K562 (cell line): ENCODE results near the gene INSIG1. TPM values are rescaled to one million over a fixed set of nuclear protein-coding genes. Genes with fewer than 3 reads are reported as not detected.

Experiments used
- BRD9 ChIP-seq: fragments of 450-650 bp; IDR thresholded peaks from 2 replicates; pipeline ENCODE4 v1.6.1; 2018; ENCODE audit warnings: low read depth; ENCODE audit not compliant: partially characterized antibody
- CHD4 ChIP-seq: fragments of 200-600 bp; sonication (generic); IDR thresholded peaks from 3 replicates; pipeline ENCODE4 v1.6.1; 2012; ENCODE audit warnings: low read depth, mild to moderate bottlenecking, mixed read lengths, low read length, inconsistent platforms; ENCODE audit not compliant: insufficient read depth, insufficient replicate concordance, poor library complexity, severe bottlenecking
- CXXC5 ChIP-seq: fragments of 250-450 bp; sonication (Bioruptor Pico); IDR thresholded peaks from 2 replicates; pipeline ENCODE4 v1.8.0; 2022; ENCODE audit warnings: inconsistent platforms, mild to moderate bottlenecking, moderate library complexity
- MECOM ChIP-seq: fragments of 250-450 bp; sonication (Bioruptor Pico); IDR thresholded peaks from 2 replicates; pipeline ENCODE4 v1.8.0; 2022; ENCODE audit warnings: inconsistent platforms
- NELFE ChIP-seq: IDR thresholded peaks from 2 replicates; pipeline ENCODE4 v1.6.1; 2011; ENCODE audit warnings: mild to moderate bottlenecking; ENCODE audit not compliant: insufficient read depth, insufficient read length
- NFATC3 ChIP-seq: fragments of 450-650 bp; IDR thresholded peaks from 2 replicates; pipeline ENCODE4 v1.6.1; 2017; ENCODE audit warnings: mild to moderate bottlenecking
- NFXL1 ChIP-seq: fragments of 450-650 bp; formaldehyde crosslinking; IDR thresholded peaks from 2 replicates; pipeline ENCODE4 v1.4.0; 2021; ENCODE audit warnings: mild to moderate bottlenecking
- NR4A1 ChIP-seq, 2 experiments: fragments of 250-450 bp in 1 of 2; fragments of 450-650 bp in 1 of 2; sonication (Bioruptor Pico) in 1 of 2; IDR thresholded peaks; 2 replicates each; pipeline versions ENCODE4 v1.4.0 to v1.6.1; 2016 to 2020; ENCODE audit warnings: mild to moderate bottlenecking in 2 of 2, missing compliant biosample characterization in 1 of 2, missing genetic modification characterization in 1 of 2, moderate library complexity in 1 of 2
- SETDB1 ChIP-seq: IDR thresholded peaks from one replicate; pipeline ENCODE4 v1.6.1; 2012; ENCODE audit warnings: low read length, control low read depth, inconsistent platforms
- SIN3B ChIP-seq: fragments of 450-650 bp; IDR thresholded peaks from 2 replicates; pipeline ENCODE4 v1.6.1; 2017; ENCODE audit warnings: low read depth, mild to moderate bottlenecking, moderate library complexity
- SMAD1 ChIP-seq: fragments of 150-350 bp; IDR thresholded peaks from 2 replicates; pipeline ENCODE4 v1.6.1; 2014; ENCODE audit warnings: low read length, low read depth; ENCODE audit not compliant: partially characterized antibody
- SMARCB1 ChIP-seq: IDR thresholded peaks from 2 replicates; pipeline ENCODE4 v1.6.1; 2011; ENCODE audit warnings: improper control_type of control experiment, low read depth; ENCODE audit not compliant: insufficient read length
- ZKSCAN3 ChIP-seq: fragments of 250-450 bp; sonication (Bioruptor Pico); IDR thresholded peaks from 2 replicates; pipeline ENCODE4 v1.4.0; 2020
- ZNF561 ChIP-seq: fragments of 450-650 bp; formaldehyde crosslinking; conservative IDR thresholded peaks from 2 replicates; pipeline ENCODE4 v1.4.0; 2020; ENCODE audit warnings: mild to moderate bottlenecking, moderate library complexity
- ZNF586 ChIP-seq: fragments of 450-650 bp; formaldehyde crosslinking; conservative IDR thresholded peaks from 2 replicates; pipeline ENCODE4 v1.4.0; 2020; ENCODE audit warnings: mild to moderate bottlenecking, moderate library complexity
- polyA plus RNA-seq, 8 experiments: library from polyadenylated mRNA; depleted of rRNA in 4 of 8; stranded (reverse) in 5 of 8; unstranded in 3 of 8; fragments of >200 nt; fragmentation: Nextera tagmentation in 2 of 8; fragmentation: Illumina TruSeq in 1 of 8; extraction: Ambion mirVana in 2 of 8; extraction: Trizol in 1 of 8; gene quantifications; 2 replicates each; pipeline versions ENCODE4 v1.2.1 to v1.2.3, GENCODE V29; 2011 to 2014; ENCODE audit warnings: inconsistent platforms in 1 of 8, missing spikeins in 1 of 8
- total RNA-seq, 7 experiments: library from RNA; depleted of rRNA in 6 of 7; stranded (reverse); fragments of >200 nt in 6 of 7; fragmentation: Illumina TruSeq in 2 of 7; extraction: Trizol in 2 of 7; gene quantifications; 2 replicates each; pipeline versions ENCODE4 v1.2.1 to v1.2.3, GENCODE V29; 2011 to 2021; ENCODE audit warnings: low replicate concordance in 1 of 7
- TF ChIP-seq, protein P1 (sequence below), 3 experiments: fragments of 200-800 bp in 1 of 3; fragments of 250-450 bp in 1 of 3; fragments of 450-650 bp in 1 of 3; sonication (Bioruptor Pico) in 1 of 3; sonication (Bioruptor generic) in 1 of 3; formaldehyde crosslinking in 1 of 3; IDR thresholded peaks; 2 replicates each; pipeline versions ENCODE4 v1.6.1 to v1.8.0; 2016 to 2022; ENCODE audit warnings: mild to moderate bottlenecking in 2 of 3, missing genetic modification characterization in 2 of 3, missing compliant biosample characterization in 1 of 3, moderate library complexity in 1 of 3
- TF ChIP-seq, protein P2 (sequence below): fragments of 250-450 bp; sonication (Bioruptor Pico); IDR thresholded peaks from 2 replicates; pipeline ENCODE4 v1.8.0; 2022; ENCODE audit warnings: moderate library complexity, mild to moderate bottlenecking, inconsistent platforms
- TF ChIP-seq, protein P3 (sequence below): fragments of 450-650 bp; IDR thresholded peaks from 2 replicates; pipeline ENCODE4 v1.6.1; 2017; ENCODE audit warnings: antibody characterized with exemption
- TF ChIP-seq, protein P4 (sequence below): IDR thresholded peaks from 2 replicates; pipeline ENCODE4 v1.6.1; 2014; ENCODE audit warnings: antibody characterized with exemption

Gene INSIG1
- total and polyA plus RNA-seq, 9 of the 15 experiments (the other 6 are each of a cell fraction or from before 2014, with no cell fraction given), result 57.1 to 787 (median 238) TPM

DNA sequence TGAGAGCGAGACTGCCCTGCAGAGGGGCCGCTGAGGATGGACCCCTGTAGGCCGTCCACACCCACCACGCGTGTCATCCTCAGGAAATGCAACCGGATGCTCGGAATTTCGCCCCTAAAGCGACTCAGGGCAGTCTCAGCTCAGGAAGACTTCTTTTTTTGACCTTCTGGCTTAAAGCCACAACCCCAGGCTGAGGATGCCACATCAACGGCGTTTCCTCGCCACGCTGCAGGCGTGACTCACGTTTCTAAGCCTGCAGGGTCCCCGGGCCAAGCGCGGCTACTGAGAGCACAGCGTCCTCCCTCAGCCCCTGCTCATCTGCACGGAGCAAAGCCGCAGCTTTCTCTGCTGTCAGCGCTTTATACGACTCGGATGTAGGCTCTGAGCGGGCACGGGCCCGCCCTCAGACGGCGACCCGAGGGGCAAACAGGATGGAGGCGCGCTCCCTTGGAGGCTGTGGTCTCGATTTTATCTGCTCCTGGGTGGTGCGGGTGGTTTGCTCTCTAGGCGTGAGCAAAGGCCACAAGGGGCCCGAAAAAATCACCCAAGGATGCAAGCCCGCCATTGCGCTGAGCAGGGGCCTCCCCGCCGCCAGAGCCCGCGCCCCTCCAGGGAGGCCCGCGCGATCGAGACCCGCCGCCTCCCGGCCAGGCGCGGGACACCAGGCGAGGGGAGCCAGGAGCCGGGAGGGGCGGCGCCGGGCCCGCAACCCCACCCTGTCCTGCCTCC, 726 bp upstream of the INSIG1 start (continued):
- TF ChIP-seq, protein P1, sequence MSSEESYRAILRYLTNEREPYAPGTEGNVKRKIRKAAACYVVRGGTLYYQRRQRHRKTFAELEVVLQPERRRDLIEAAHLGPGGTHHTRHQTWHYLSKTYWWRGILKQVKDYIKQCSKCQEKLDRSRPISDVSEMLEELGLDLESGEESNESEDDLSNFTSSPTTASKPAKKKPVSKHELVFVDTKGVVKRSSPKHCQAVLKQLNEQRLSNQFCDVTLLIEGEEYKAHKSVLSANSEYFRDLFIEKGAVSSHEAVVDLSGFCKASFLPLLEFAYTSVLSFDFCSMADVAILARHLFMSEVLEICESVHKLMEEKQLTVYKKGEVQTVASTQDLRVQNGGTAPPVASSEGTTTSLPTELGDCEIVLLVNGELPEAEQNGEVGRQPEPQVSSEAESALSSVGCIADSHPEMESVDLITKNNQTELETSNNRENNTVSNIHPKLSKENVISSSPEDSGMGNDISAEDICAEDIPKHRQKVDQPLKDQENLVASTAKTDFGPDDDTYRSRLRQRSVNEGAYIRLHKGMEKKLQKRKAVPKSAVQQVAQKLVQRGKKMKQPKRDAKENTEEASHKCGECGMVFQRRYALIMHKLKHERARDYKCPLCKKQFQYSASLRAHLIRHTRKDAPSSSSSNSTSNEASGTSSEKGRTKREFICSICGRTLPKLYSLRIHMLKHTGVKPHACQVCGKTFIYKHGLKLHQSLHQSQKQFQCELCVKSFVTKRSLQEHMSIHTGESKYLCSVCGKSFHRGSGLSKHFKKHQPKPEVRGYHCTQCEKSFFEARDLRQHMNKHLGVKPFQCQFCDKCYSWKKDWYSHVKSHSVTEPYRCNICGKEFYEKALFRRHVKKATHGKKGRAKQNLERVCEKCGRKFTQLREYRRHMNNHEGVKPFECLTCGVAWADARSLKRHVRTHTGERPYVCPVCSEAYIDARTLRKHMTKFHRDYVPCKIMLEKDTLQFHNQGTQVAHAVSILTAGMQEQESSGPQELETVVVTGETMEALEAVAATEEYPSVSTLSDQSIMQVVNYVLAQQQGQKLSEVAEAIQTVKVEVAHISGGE (CRISPR knock-in tag; IDR thresholded peaks at IDR 0.05), result peak in 1 of 3 experiments; percentile 36; a peak in 2 of 6 replicates
- TF ChIP-seq NFXL1 (CRISPR knock-in tag), result no peak
- TF ChIP-seq SMARCB1, result no peak
- no peak for TF ChIP-seq BRD9
- TF ChIP-seq, protein P2, sequence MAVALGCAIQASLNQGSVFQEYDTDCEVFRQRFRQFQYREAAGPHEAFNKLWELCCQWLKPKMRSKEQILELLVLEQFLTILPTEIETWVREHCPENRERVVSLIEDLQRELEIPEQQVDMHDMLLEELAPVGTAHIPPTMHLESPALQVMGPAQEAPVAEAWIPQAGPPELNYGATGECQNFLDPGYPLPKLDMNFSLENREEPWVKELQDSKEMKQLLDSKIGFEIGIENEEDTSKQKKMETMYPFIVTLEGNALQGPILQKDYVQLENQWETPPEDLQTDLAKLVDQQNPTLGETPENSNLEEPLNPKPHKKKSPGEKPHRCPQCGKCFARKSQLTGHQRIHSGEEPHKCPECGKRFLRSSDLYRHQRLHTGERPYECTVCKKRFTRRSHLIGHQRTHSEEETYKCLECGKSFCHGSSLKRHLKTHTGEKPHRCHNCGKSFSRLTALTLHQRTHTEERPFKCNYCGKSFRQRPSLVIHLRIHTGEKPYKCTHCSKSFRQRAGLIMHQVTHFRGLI (CRISPR knock-in tag), result 0 out of 2 replicates have a peak, but pooled peaks have one; percentile 9
- TF ChIP-seq NELFE, result no peak
- TF ChIP-seq ZNF561 (CRISPR knock-in tag), result no peak
- TF ChIP-seq, protein P3, sequence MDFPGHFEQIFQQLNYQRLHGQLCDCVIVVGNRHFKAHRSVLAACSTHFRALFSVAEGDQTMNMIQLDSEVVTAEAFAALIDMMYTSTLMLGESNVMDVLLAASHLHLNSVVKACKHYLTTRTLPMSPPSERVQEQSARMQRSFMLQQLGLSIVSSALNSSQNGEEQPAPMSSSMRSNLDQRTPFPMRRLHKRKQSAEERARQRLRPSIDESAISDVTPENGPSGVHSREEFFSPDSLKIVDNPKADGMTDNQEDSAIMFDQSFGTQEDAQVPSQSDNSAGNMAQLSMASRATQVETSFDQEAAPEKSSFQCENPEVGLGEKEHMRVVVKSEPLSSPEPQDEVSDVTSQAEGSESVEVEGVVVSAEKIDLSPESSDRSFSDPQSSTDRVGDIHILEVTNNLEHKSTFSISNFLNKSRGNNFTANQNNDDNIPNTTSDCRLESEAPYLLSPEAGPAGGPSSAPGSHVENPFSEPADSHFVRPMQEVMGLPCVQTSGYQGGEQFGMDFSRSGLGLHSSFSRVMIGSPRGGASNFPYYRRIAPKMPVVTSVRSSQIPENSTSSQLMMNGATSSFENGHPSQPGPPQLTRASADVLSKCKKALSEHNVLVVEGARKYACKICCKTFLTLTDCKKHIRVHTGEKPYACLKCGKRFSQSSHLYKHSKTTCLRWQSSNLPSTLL, result no peak
- peak; percentile 90; the same call in 1 of the 2 replicates for TF ChIP-seq NR4A1 (CRISPR knock-in tag; IDR thresholded peaks at IDR 0.05)
- no peak; the same call in 1 of the 2 replicates for TF ChIP-seq NR4A1 (tag; IDR thresholded peaks at IDR 0.05)
- no peak; the same call in 1 of the 2 replicates for TF ChIP-seq CXXC5 (CRISPR knock-in tag)
- no peak for TF ChIP-seq ZKSCAN3 (CRISPR knock-in tag)
- no peak for TF ChIP-seq ZNF586
- TF ChIP-seq SIN3B, result no peak
- TF ChIP-seq CHD4, result no peak
- no peak for TF ChIP-seq MECOM (CRISPR knock-in tag)
- TF ChIP-seq SMAD1, result no peak
- TF ChIP-seq NFATC3, result no peak
- TF ChIP-seq SETDB1, result no peak
- TF ChIP-seq, protein P4, sequence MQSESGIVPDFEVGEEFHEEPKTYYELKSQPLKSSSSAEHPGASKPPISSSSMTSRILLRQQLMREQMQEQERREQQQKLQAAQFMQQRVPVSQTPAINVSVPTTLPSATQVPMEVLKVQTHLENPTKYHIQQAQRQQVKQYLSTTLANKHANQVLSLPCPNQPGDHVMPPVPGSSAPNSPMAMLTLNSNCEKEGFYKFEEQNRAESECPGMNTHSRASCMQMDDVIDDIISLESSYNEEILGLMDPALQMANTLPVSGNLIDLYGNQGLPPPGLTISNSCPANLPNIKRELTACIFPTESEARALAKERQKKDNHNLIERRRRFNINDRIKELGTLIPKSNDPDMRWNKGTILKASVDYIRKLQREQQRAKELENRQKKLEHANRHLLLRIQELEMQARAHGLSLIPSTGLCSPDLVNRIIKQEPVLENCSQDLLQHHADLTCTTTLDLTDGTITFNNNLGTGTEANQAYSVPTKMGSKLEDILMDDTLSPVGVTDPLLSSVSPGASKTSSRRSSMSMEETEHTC, result 0 out of 2 replicates have a peak, but pooled peaks have one; percentile 37
